A549 (cell line): ENCODE measurements around the gene PNMA8B. TPM values are rescaled to one million over a fixed set of nuclear protein-coding genes. Genes with fewer than 3 reads are reported as not detected.

Source experiments
- ATAC-seq, 2 experiments: fragments of 200-7000 bp in 1 of 2; fragments of >200 bp in 1 of 2; cut with Nextera tagmentation in 1 of 2; cut with Tn5 transposase in 1 of 2; 3 replicates each; pipeline versions ENCODE4 v1.8.0 to v1.9.1; 2018 to 2020; ENCODE audit warnings: mild to moderate bottlenecking in 1 of 2, moderate library complexity in 1 of 2
- CTCF ChIA-PET: fragments of 300-600 bp; sonication (Branson Sonifier 250); formaldehyde crosslinking; extraction: SDS; loops from one replicate; lab custom pipeline; 2021; ENCODE audit warnings: antibody characterized with exemption, inconsistent platforms; lab: Yijun Ruan, JAX
- POLR2A ChIA-PET: fragments of 350-600 bp; formaldehyde crosslinking; extraction: SDS; loops from one replicate; lab custom pipeline; 2021; ENCODE audit warnings: antibody characterized with exemption, inconsistent platforms; lab: Yijun Ruan, JAX
- DNase-seq, 2 experiments: peaks; one replicate each; pipeline versions ENCODE4 v3.0.0 to v3.0.0-alpha.2; 2011 to 2016; ENCODE audit warnings: low read depth in 1 of 2, low spot score in 1 of 2
- FAIRE-seq: peaks from 2 replicates; lab custom pipeline; 2011; peaks lifted over from hg19 to GRCh38; lab: Jason Lieb, UNC
- H3K27ac ChIP-seq, 2 experiments: fragments of >200 bp; sonication (Bioruptor Twin); formaldehyde crosslinking; 3 replicates each; pipeline ENCODE4 v1.5.1; 2016 to 2017
- H3K4me1 ChIP-seq: fragments of >200 bp; sonication (Bioruptor Twin); formaldehyde crosslinking; 3 replicates; pipeline ENCODE4 v1.6.1; 2016
- H3K4me2 ChIP-seq: fragments of >200 bp; sonication (Bioruptor Twin); formaldehyde crosslinking; 3 replicates; pipeline ENCODE4 v1.6.1; 2016
- H3K4me3 ChIP-seq: fragments of >200 bp; sonication (Bioruptor Twin); formaldehyde crosslinking; 3 replicates; pipeline ENCODE4 v1.5.1; 2016
- H3K9me3 ChIP-seq: fragments of >200 bp; sonication (Bioruptor Twin); formaldehyde crosslinking; 3 replicates; pipeline ENCODE4 v1.6.1; 2016
- CBX8 ChIP-seq: fragments of 200-600 bp; sonication (generic); IDR thresholded peaks from 2 replicates; pipeline ENCODE4 v1.6.1; 2016
- CHD2 ChIP-seq: fragments of 150-350 bp; IDR thresholded peaks from 2 replicates; pipeline ENCODE4 v1.6.1; 2014; ENCODE audit warnings: low read length; ENCODE audit not compliant: partially characterized antibody
- CHD4 ChIP-seq: fragments of 200-600 bp; sonication (generic); IDR thresholded peaks from 2 replicates; pipeline ENCODE4 v1.6.1; 2016; ENCODE audit warnings: antibody characterized with exemption, mild to moderate bottlenecking, borderline replicate concordance
- EHMT2 ChIP-seq: fragments of 200-600 bp; sonication (generic); IDR thresholded peaks from 2 replicates; pipeline ENCODE4 v1.6.1; 2016; ENCODE audit warnings: antibody characterized with exemption, low read depth, mild to moderate bottlenecking, moderate library complexity
- EP300 ChIP-seq, 2 experiments: fragments of >200 bp; sonication (Bioruptor Twin); formaldehyde crosslinking; IDR thresholded peaks; 2 replicates in 1 of 2; 3 replicates in 1 of 2; pipeline ENCODE4 v1.6.1; 2016 to 2017
- FOSB ChIP-seq: fragments of 250-450 bp; sonication (Bioruptor Pico); IDR thresholded peaks from 2 replicates; pipeline ENCODE4 v1.5.0; 2020; ENCODE audit warnings: mild to moderate bottlenecking, moderate library complexity
- GATA3 ChIP-seq: IDR thresholded peaks from 2 replicates; pipeline ENCODE4 v1.6.1; 2012; ENCODE audit warnings: borderline replicate concordance
- HOXB13 ChIP-seq: fragments of 250-450 bp; sonication (Bioruptor Pico); IDR thresholded peaks from 2 replicates; pipeline ENCODE4 v1.5.0; 2020; ENCODE audit warnings: low read depth, mild to moderate bottlenecking, moderate library complexity
- MAFK ChIP-seq: fragments of 450-650 bp; IDR thresholded peaks from 2 replicates; pipeline ENCODE4 v1.6.1; 2014; ENCODE audit not compliant: partially characterized antibody
- POLR2A ChIP-seq: IDR thresholded peaks from 2 replicates; pipeline ENCODE4 v1.6.1; 2012; ENCODE audit warnings: mild to moderate bottlenecking, low read length
- POLR2AphosphoS2 ChIP-seq: conservative IDR thresholded peaks from 2 replicates; pipeline ENCODE4 v1.6.1; 2012; ENCODE audit warnings: low read length, improper control_type of control experiment, inconsistent platforms
- RCOR1 ChIP-seq: fragments of 150-350 bp; IDR thresholded peaks from 2 replicates; pipeline ENCODE4 v1.6.1; 2014; ENCODE audit warnings: antibody characterized with exemption, low read length, low read depth
- RNF2 ChIP-seq: fragments of 200-600 bp; sonication (generic); IDR thresholded peaks from 2 replicates; pipeline ENCODE4 v1.6.1; 2016; ENCODE audit warnings: low read depth, mild to moderate bottlenecking, antibody characterized with exemption, moderate library complexity, borderline replicate concordance
- TFCP2L1 ChIP-seq: fragments of 250-450 bp; sonication (Bioruptor Pico); IDR thresholded peaks from 2 replicates; pipeline ENCODE4 v1.5.0; 2021; ENCODE audit warnings: mild to moderate bottlenecking
- TP53 ChIP-seq: fragments of 250-450 bp; sonication (Bioruptor Pico); IDR thresholded peaks from 2 replicates; pipeline ENCODE4 v1.5.0; 2021; ENCODE audit warnings: mild to moderate bottlenecking, moderate library complexity
- ZSCAN20 ChIP-seq: fragments of 250-450 bp; sonication (Bioruptor Pico); IDR thresholded peaks from 2 replicates; pipeline ENCODE4 v1.8.0; 2022; ENCODE audit warnings: mild to moderate bottlenecking, moderate library complexity
- WGBS: methylation state at CpG from one replicate; pipeline ENCODE4 v1.1.6; 2017; ENCODE audit errors: missing lambda C conversion rate; 5-methylcytosine and 5-hydroxymethylcytosine counted together
- polyA plus RNA-seq, 4 experiments: library from polyadenylated mRNA; depleted of rRNA in 3 of 4; stranded (reverse); fragments of >200 nt; fragmentation: RNase III in 1 of 4; extraction: RNeasy Plus Mini Kit Qiagen cat#74134 plus additional on column Dnase treatment in 1 of 4; gene quantifications; 2 replicates in 3 of 4; 3 replicates in 1 of 4; pipeline ENCODE4 v1.2.3, GENCODE V29; 2011 to 2017
- TF ChIP-seq, protein P1 (sequence below): fragments of 450-650 bp; IDR thresholded peaks from 2 replicates; pipeline ENCODE4 v1.6.1; 2014; ENCODE audit warnings: antibody characterized with exemption
- TF ChIP-seq, protein P2 (sequence below): fragments of >200 bp; sonication (Bioruptor Twin); formaldehyde crosslinking; IDR thresholded peaks from 2 replicates; pipeline ENCODE4 v1.6.1; 2016
- TF ChIP-seq, protein P3 (sequence below): IDR thresholded peaks from 2 replicates; pipeline ENCODE4 v1.6.1; 2012
- TF ChIP-seq, protein P4 (sequence below): IDR thresholded peaks from 2 replicates; pipeline ENCODE4 v1.6.1; 2012
- TF ChIP-seq, protein P5 (sequence below): IDR thresholded peaks from 2 replicates; pipeline ENCODE4 v1.6.1; 2012; ENCODE audit warnings: low read depth, borderline replicate concordance

The PNMA8B gene
- polyA plus RNA-seq, 2 of the 4 experiments (the other 2 are of a cell fraction) = not detected

DNA sequence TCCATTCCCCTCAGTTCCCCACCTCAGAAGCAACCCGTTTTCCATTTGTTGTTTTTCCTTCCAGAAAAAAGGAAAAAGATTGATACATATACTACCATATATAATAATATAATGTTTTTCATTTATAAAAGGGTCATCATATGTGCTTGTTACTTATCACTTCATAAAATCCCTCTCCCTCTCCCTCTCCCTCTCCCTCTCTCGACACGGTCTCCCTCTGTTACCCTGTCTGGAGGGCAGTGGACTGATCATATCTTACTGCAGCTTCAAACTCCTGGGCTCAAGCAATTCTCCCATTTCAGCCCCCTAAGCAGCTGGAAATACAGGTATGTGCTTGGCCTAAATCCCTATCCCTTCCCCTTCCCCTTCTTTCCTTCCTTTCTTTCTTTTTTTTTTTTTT, 41.4 kb downstream of the PNMA8B start:
- ChIA-PET POLR2A (no interaction called here), CTCF (interaction anchor here (0.7 to 1.2 kb wide), 2 partner anchors 39 to 58 kb away, joined by 3 to 4 read pairs; no protein-coding TSS in a partner anchor)
- Histone ChIP-seq H3K4me3 (no peak overlapping the region), H3K9me3 (no peaks in the 10 kb centered on the region), H3K4me1 (no peaks in the 10 kb centered on the region), H3K4me2 (no peak overlapping the region), H3K27ac (no peak overlapping the region)
- FAIRE-seq (no peak), ATAC-seq (no peak), DNase-seq (no peak)
- TF ChIP-seq CHD4 (no peak), FOSB (no peak), HOXB13 (no peak), TFCP2L1 (CRISPR knock-in tag) (no peak), GATA3 (no peak), EHMT2 (no peak), RCOR1 (no peak), EP300 (IDR thresholded peaks at IDR 0.05) (no peak)
- TF ChIP-seq, protein P1, sequence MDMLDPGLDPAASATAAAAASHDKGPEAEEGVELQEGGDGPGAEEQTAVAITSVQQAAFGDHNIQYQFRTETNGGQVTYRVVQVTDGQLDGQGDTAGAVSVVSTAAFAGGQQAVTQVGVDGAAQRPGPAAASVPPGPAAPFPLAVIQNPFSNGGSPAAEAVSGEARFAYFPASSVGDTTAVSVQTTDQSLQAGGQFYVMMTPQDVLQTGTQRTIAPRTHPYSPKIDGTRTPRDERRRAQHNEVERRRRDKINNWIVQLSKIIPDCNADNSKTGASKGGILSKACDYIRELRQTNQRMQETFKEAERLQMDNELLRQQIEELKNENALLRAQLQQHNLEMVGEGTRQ = no peak
- TF ChIP-seq, protein P2, sequence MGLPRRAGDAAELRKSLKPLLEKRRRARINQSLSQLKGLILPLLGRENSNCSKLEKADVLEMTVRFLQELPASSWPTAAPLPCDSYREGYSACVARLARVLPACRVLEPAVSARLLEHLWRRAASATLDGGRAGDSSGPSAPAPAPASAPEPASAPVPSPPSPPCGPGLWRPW = no peak
- TF ChIP-seq, protein P3, sequence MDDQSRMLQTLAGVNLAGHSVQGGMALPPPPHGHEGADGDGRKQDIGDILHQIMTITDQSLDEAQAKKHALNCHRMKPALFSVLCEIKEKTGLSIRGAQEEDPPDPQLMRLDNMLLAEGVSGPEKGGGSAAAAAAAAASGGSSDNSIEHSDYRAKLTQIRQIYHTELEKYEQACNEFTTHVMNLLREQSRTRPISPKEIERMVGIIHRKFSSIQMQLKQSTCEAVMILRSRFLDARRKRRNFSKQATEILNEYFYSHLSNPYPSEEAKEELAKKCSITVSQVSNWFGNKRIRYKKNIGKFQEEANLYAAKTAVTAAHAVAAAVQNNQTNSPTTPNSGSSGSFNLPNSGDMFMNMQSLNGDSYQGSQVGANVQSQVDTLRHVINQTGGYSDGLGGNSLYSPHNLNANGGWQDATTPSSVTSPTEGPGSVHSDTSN = no peak
- TF ChIP-seq, protein P4, sequence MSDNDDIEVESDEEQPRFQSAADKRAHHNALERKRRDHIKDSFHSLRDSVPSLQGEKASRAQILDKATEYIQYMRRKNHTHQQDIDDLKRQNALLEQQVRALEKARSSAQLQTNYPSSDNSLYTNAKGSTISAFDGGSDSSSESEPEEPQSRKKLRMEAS = no peak
- TF ChIP-seq, protein P5, sequence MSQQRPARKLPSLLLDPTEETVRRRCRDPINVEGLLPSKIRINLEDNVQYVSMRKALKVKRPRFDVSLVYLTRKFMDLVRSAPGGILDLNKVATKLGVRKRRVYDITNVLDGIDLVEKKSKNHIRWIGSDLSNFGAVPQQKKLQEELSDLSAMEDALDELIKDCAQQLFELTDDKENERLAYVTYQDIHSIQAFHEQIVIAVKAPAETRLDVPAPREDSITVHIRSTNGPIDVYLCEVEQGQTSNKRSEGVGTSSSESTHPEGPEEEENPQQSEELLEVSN = no peak
- whole genome bisulfite sequencing = 66% methylated on average over 3 of the region's 3 CpGs

DNA sequence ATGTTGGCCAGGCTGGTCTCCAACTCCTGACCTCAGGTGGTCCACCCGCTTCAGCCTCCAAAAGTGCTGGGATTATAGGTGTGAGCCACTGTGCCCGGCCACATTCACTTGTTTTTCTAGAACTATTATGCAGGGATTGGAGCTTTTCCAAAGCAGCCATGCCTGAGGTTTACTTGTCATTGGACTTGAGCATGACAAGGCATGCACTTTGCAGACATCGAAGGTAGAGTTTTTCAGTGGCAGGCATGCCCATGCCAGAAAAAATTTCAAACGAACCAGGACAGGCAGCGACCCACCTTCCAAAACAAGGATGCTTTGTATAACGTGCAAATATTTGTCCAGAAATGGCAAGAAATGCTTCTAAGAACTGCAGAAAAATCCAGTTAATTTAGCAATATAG, 42.0 kb downstream of the PNMA8B start:
- DNase-seq = no peak
- CTCF ChIA-PET = interaction anchor here (1.0 to 1.2 kb wide), 3 partner anchors 9 to 49 kb away, joined by 3 to 5 read pairs (median 4); no protein-coding TSS in a partner anchor
- WGBS = 72% methylated on average over 6 of the region's 6 CpGs
- Histone ChIP-seq H3K4me3 (no peak overlapping the region), H3K4me1 (no peaks in the 10 kb centered on the region), H3K27ac (no peak overlapping the region)
- FAIRE-seq = no peak
- POLR2A ChIA-PET = no interaction called here
- ATAC-seq = no peak
- TF ChIP-seq MAFK = no peak
- TF ChIP-seq TP53 (CRISPR knock-in tag) = no peak
- no peak for TF ChIP-seq POLR2A
- no peak for TF ChIP-seq RNF2
- TF ChIP-seq, protein P3 = no peak
- no peak for TF ChIP-seq ZSCAN20 (CRISPR knock-in tag)
- TF ChIP-seq, all 56 proteins: peak for 0
- Histone ChIP-seq H3K9me3 (no peaks in the 10 kb centered on the region), H3K4me2 (no peak overlapping the region)

DNA sequence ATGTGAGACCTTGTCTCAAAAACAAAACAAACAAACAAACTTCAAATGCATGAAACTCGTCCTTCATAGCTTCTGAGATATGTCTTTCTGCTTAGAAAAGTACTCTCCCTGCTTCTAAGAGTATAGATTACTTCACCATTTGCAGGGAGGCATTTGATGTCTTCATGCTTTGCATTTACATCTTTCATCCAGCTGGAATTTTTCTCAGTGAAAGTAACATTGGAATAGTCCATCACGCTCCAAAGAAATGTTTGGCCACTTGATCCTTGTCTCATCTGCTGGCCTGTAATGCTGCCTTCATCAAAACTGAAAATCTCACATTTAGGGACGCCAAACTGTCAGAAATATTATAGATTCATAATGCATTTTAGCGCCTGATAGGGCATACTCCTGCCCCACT, 43.5 kb downstream of the PNMA8B start:
- H3K9me3 ChIP-seq = no peaks in the 10 kb centered on the region
- no peak overlapping the region for H3K4me3 ChIP-seq
- CTCF ChIA-PET = interaction anchor here (0.6 to 2.5 kb wide), 7 partner anchors 35 to 375 kb away, joined by 3 to 12 read pairs (median 6); no protein-coding TSS in a partner anchor
- FAIRE-seq (no peak), ATAC-seq (no peak)
- H3K27ac ChIP-seq = no peak overlapping the region
- TF ChIP-seq, protein P1 = no peak
- no peak for TF ChIP-seq CHD2
- TF ChIP-seq POLR2AphosphoS2 = no peak
- TF ChIP-seq CBX8 = no peak
- TF ChIP-seq, all 56 proteins: peak for 0
- WGBS = 41% methylated on average over 4 of the region's 4 CpGs
- no peaks in the 10 kb centered on the region for H3K4me1 ChIP-seq
- POLR2A ChIA-PET = no interaction called here
- no peak overlapping the region for H3K4me2 ChIP-seq
- no peak for DNase-seq
